ENCODE data around the gene B9D1.

Gene B9D1

GRCh38 chr17:19332371-19333131 is 30.0 kb downstream of the B9D1 start:
- no peak for DNase-seq (ENCODE audit: low read depth)
- no peak overlapping the region for H3K4me3 ChIP-seq (ENCODE audit: low read depth, low read length)
- TF ChIP-seq CTCF (IDR thresholded peaks at IDR 0.05; ENCODE audit: low read depth, low read length, missing control alignments) = no peak

- DNase-seq (ENCODE audit: low read depth) = no peak
- H3K4me3 ChIP-seq (ENCODE audit: low read depth, low read length) = no peak overlapping the region
- no peak for TF ChIP-seq CTCF (IDR thresholded peaks at IDR 0.05; ENCODE audit: low read depth, low read length, missing control alignments)
Observed at GRCh38 chr17:19331543-19332245, 30.8 kb downstream of the B9D1 start.

- H3K4me3 ChIP-seq (ENCODE audit: low read depth, low read length) = no peak overlapping the region
- no peak for DNase-seq (ENCODE audit: low read depth)
- no peak for TF ChIP-seq CTCF (IDR thresholded peaks at IDR 0.05; ENCODE audit: low read depth, low read length, missing control alignments)
Observed at GRCh38 chr17:19331134-19331533, 31.4 kb downstream of the B9D1 start.

- no peak for DNase-seq (ENCODE audit: low read depth)
- H3K4me3 ChIP-seq (ENCODE audit: low read depth, low read length) = no peak overlapping the region
- TF ChIP-seq CTCF (IDR thresholded peaks at IDR 0.05; ENCODE audit: low read depth, low read length, missing control alignments) = no peak
Observed at GRCh38 chr17:19330271-19330670, 32.3 kb downstream of the B9D1 start.

GRCh38 chr17:19329839-19330238 is 32.7 kb downstream of the B9D1 start:
- no peak for DNase-seq (ENCODE audit: low read depth)
- TF ChIP-seq CTCF (IDR thresholded peaks at IDR 0.05; ENCODE audit: low read depth, low read length, missing control alignments) = no peak
- no peak overlapping the region for H3K4me3 ChIP-seq (ENCODE audit: low read depth, low read length)

GRCh38 chr17:19329136-19329535 is 33.4 kb downstream of the B9D1 start:
- no peak for TF ChIP-seq CTCF (IDR thresholded peaks at IDR 0.05; ENCODE audit: low read depth, low read length, missing control alignments)
- no peak for DNase-seq (ENCODE audit: low read depth)

More at GRCh38 chr17:19329136-19329535, 33.4 kb downstream of the B9D1 start:
- H3K4me3 ChIP-seq (ENCODE audit: low read depth, low read length) = no peak overlapping the region

Data from GM12864 (cell line).